ENCODE measurements around the gene NCMAP. TPM values are rescaled to one million over a fixed set of nuclear protein-coding genes. Genes with fewer than 3 reads are reported as not detected.
A peak's percentile ranks its signal among the peaks of the same experiment; 100 is the strongest.

NCMAP gene
- total and polyA plus RNA-seq, 2 of the 8 experiments (the other 6 are each of a cell fraction or from before 2014, with no cell fraction given) = 0.21 to 0.39 TPM

DNA sequence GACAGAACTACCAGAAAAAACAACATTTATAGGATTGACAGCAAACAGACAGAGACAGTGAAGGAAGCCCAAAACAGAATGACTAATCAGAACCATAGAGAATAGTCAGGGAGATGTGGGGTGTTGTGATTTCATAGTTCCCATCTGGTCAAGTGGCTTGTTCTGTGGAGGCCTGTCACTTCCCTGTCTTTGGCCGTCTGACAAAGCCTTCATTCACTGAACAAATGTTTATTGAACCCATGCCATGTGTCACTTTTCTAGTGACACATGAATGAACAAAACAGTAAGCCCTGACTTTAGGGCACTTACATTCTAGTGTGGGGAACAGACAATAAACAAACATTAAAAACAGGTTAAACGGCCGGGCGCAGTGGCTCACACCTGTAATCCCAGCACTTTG is 84.0 kb downstream of the NCMAP start:
- Histone ChIP-seq H3K27ac (ENCODE audit: low read depth, low read length) (no peak overlapping the region), H3K79me2 (ENCODE audit: control insufficient read depth in 1 of 2, insufficient read depth in 2 of 2, low read length in 2 of 2) (peaks cover 14 to 22% of the 10 kb centered on the region in 2 experiments), H2BK20ac (ENCODE audit: low read length) (0 out of 2 replicates have a peak overlapping the region, but pooled peaks have one; percentile 10), H4K20me1 (replicated peaks in 1 of 2; ENCODE audit: control insufficient read depth in 1 of 2, insufficient read depth in 2 of 2, low read length in 2 of 2) (peaks cover 2 to 6% of the 10 kb centered on the region in 2 experiments), H3K9me3 (ENCODE audit: insufficient read depth in 2 of 2, low read depth in 1 of 2, low read length in 1 of 2) (no peaks in the 10 kb centered on the region), H2BK120ac (replicated peaks; ENCODE audit: low read depth, low read length) (no peak overlapping the region), H4K8ac (ENCODE audit: extremely low read depth, insufficient read depth, low read length) (no peak overlapping the region), H4K91ac (replicated peaks; ENCODE audit: insufficient read length, low read length) (no peak overlapping the region), H3K56ac (replicated peaks; ENCODE audit: insufficient read length, low read depth, low read length) (no peak overlapping the region), H3K4me3 (ENCODE audit: extremely low read depth in 1 of 4, insufficient read depth in 2 of 4, low read depth in 3 of 4, low read length in 4 of 4) (no peak overlapping the region), H4K5ac (ENCODE audit: insufficient read length, low read depth, low read length) (no peak overlapping the region), H3K14ac (ENCODE audit: insufficient read length) (no peak overlapping the region), H3K4ac (replicated peaks; ENCODE audit: insufficient read length, low read depth, low read length) (no peak overlapping the region), H3K36me3 (ENCODE audit: control insufficient read depth in 2 of 4, insufficient read depth in 4 of 4, low read length in 3 of 4) (no peaks in the 10 kb centered on the region; a peak in 1 of 8 replicates), H2AK5ac (ENCODE audit: low read depth, low read length) (no peak overlapping the region), H3K9ac (replicated peaks in 1 of 4; ENCODE audit: extremely low read depth in 1 of 4, low read depth in 3 of 4, low read length in 3 of 4) (no peak overlapping the region), H3K4me1 (replicated peaks in 1 of 4; ENCODE audit: control insufficient read depth in 3 of 4, insufficient read depth in 4 of 4, low read length in 3 of 4) (peaks cover 0 to 6% (median 4%) of the 10 kb centered on the region in 4 experiments; a peak in 5 of 7 replicates), H3K79me1 (ENCODE audit: low read depth, low read length) (no peaks in the 10 kb centered on the region; the same call in 1 of the 2 replicates), H3K18ac (ENCODE audit: extremely low read depth, low read length) (no peak overlapping the region), H3K23ac (ENCODE audit: insufficient read length) (no peak overlapping the region), H2BK12ac (ENCODE audit: low read depth, low read length) (no peak overlapping the region), H3K23me2 (ENCODE audit: low read depth, low read length) (peaks cover 7% of the 10 kb centered on the region), H2BK15ac (ENCODE audit: low read length) (0 out of 2 replicates have a peak overlapping the region, but pooled peaks have one; percentile 72), H2AFZ (ENCODE audit: low read length) (no peak overlapping the region), H2BK5ac (ENCODE audit: low read depth, low read length) (no peak overlapping the region), H3K4me2 (ENCODE audit: insufficient read depth in 1 of 2, low read depth in 2 of 2, low read length in 2 of 2) (no peak overlapping the region), H3K27me3 (replicated peaks in 1 of 4; ENCODE audit: control insufficient read depth in 3 of 4, extremely low read depth in 1 of 4, insufficient read depth in 3 of 4, low read length in 3 of 4) (no peaks in the 10 kb centered on the region)
- ChIA-PET POLR2A (ENCODE audit: partially characterized antibody) (interaction anchor here (1.0 kb wide), 1 partner anchor 39 kb away, joined by 3 read pairs; no protein-coding TSS in a partner anchor), CTCF (ENCODE audit: partially characterized antibody) (interaction anchor here (1.0 to 1.1 kb wide), 2 partner anchors 53 to 94 kb away, joined by 3 read pairs; no protein-coding TSS in a partner anchor)
- no peak for DNase-seq (ENCODE audit: low read depth in 1 of 2, low spot score in 2 of 2)
- 92% methylated on average over 4 of the region's 4 CpGs; no CpG with 5 or more reads in 1 of the 2 experiments for WGBS, 2 experiments (ENCODE audit: extremely low coverage in 1 of 2, insufficient coverage in 1 of 2, insufficient read length in 1 of 2, insufficient replicate concordance in 2 of 2, low coverage in 1 of 2, low lambda C conversion rate in 2 of 2, missing lambda C conversion rate in 1 of 2)
- FAIRE-seq = no peak
- TF ChIP-seq, protein P1, sequence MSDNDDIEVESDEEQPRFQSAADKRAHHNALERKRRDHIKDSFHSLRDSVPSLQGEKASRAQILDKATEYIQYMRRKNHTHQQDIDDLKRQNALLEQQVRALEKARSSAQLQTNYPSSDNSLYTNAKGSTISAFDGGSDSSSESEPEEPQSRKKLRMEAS (IDR thresholded peaks at IDR 0.05) = no peak
- TF ChIP-seq POU5F1 (IDR thresholded peaks at IDR 0.05; ENCODE audit: low read depth, low read length) = no peak
- TF ChIP-seq, protein P2, sequence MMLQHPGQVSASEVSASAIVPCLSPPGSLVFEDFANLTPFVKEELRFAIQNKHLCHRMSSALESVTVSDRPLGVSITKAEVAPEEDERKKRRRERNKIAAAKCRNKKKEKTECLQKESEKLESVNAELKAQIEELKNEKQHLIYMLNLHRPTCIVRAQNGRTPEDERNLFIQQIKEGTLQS (IDR thresholded peaks at IDR 0.05; ENCODE audit: insufficient read depth, low read depth, low read length) = no peak
- TF ChIP-seq, protein P3, sequence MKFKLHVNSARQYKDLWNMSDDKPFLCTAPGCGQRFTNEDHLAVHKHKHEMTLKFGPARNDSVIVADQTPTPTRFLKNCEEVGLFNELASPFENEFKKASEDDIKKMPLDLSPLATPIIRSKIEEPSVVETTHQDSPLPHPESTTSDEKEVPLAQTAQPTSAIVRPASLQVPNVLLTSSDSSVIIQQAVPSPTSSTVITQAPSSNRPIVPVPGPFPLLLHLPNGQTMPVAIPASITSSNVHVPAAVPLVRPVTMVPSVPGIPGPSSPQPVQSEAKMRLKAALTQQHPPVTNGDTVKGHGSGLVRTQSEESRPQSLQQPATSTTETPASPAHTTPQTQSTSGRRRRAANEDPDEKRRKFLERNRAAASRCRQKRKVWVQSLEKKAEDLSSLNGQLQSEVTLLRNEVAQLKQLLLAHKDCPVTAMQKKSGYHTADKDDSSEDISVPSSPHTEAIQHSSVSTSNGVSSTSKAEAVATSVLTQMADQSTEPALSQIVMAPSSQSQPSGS (IDR thresholded peaks at IDR 0.05; ENCODE audit: low read length) = no peak
- no peak for TF ChIP-seq TAF1 (IDR thresholded peaks at IDR 0.05; ENCODE audit: low read depth, low read length)
- TF ChIP-seq, protein P4, sequence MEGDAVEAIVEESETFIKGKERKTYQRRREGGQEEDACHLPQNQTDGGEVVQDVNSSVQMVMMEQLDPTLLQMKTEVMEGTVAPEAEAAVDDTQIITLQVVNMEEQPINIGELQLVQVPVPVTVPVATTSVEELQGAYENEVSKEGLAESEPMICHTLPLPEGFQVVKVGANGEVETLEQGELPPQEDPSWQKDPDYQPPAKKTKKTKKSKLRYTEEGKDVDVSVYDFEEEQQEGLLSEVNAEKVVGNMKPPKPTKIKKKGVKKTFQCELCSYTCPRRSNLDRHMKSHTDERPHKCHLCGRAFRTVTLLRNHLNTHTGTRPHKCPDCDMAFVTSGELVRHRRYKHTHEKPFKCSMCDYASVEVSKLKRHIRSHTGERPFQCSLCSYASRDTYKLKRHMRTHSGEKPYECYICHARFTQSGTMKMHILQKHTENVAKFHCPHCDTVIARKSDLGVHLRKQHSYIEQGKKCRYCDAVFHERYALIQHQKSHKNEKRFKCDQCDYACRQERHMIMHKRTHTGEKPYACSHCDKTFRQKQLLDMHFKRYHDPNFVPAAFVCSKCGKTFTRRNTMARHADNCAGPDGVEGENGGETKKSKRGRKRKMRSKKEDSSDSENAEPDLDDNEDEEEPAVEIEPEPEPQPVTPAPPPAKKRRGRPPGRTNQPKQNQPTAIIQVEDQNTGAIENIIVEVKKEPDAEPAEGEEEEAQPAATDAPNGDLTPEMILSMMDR (IDR thresholded peaks at IDR 0.05; ENCODE audit: control extremely low read depth in 1 of 3, insufficient read depth in 1 of 3, low read depth in 1 of 3, low read length in 3 of 3) = no peak
- TF ChIP-seq CEBPB (IDR thresholded peaks at IDR 0.05; ENCODE audit: low read depth, low read length) = no peak
- no peak for TF ChIP-seq EP300 (IDR thresholded peaks at IDR 0.05; ENCODE audit: borderline replicate concordance in 1 of 2, low read depth in 2 of 2, low read length in 2 of 2)

Data from H1 (cell line).